Endodermal cell (in vitro differentiated cells): ENCODE data around the gene GABRB2. TPM values are rescaled to one million over a fixed set of nuclear protein-coding genes. Genes with fewer than 3 reads are reported as not detected.

ENCODE experiments used
- DNase-seq: peaks from one replicate; pipeline ENCODE4 v3.0.0-alpha.2; 2017
- H3K27ac ChIP-seq: 2 replicates; pipeline ENCODE4 v1.5.1; 2013; ENCODE audit warnings: mild to moderate bottlenecking, low read depth, low read length, moderate library complexity
- H3K27me3 ChIP-seq: 2 replicates; pipeline ENCODE4 v1.6.1; 2013; ENCODE audit warnings: mild to moderate bottlenecking, low read length, moderate library complexity; ENCODE audit not compliant: insufficient read depth, control insufficient read depth, poor library complexity, severe bottlenecking
- H3K36me3 ChIP-seq: 2 replicates; pipeline ENCODE4 v1.7.0; 2013; ENCODE audit warnings: mild to moderate bottlenecking, low read length, moderate library complexity; ENCODE audit not compliant: control insufficient read depth, insufficient read depth
- H3K4me1 ChIP-seq: one replicate; pipeline ENCODE4 v1.7.0; 2013; ENCODE audit warnings: low read length; ENCODE audit not compliant: control insufficient read depth, insufficient read depth
- H3K4me3 ChIP-seq: 2 replicates; pipeline ENCODE4 v1.5.1; 2013; ENCODE audit warnings: mild to moderate bottlenecking, low read length, moderate library complexity
- H3K9ac ChIP-seq: 2 replicates; pipeline ENCODE4 v1.6.1; 2013; ENCODE audit warnings: mild to moderate bottlenecking, low read length, moderate library complexity; ENCODE audit not compliant: poor library complexity, severe bottlenecking; ENCODE audit errors: extremely low read depth
- H3K9me3 ChIP-seq: 2 replicates; pipeline ENCODE4 v1.6.1; 2013; ENCODE audit warnings: mild to moderate bottlenecking, low read length, moderate library complexity; ENCODE audit not compliant: control insufficient read depth
- H3K27ac Mint-ChIP-seq: 2 replicates; pipeline ENCODE4 v1.8.0; 2020; ENCODE audit warnings: mixed read lengths
- H3K27me3 Mint-ChIP-seq: 2 replicates; pipeline ENCODE4 v1.8.0; 2021; ENCODE audit warnings: mild to moderate bottlenecking, mixed read lengths; ENCODE audit not compliant: insufficient read depth
- H3K36me3 Mint-ChIP-seq: 2 replicates; pipeline ENCODE4 v1.8.0; 2020; ENCODE audit warnings: low read depth, mixed read lengths
- H3K4me1 Mint-ChIP-seq: 2 replicates; pipeline ENCODE4 v1.8.0; 2020; ENCODE audit warnings: mixed read lengths
- H3K4me3 Mint-ChIP-seq: 2 replicates; pipeline ENCODE4 v1.8.0; 2020; ENCODE audit warnings: mild to moderate bottlenecking, moderate library complexity, mixed read lengths
- H3K9me3 Mint-ChIP-seq: 2 replicates; pipeline ENCODE4 v1.8.0; 2020; ENCODE audit warnings: mild to moderate bottlenecking, mixed read lengths
- WGBS, 2 experiments: methylation state at CpG; one replicate each; pipeline versions ENCODE4 v1.1.5 to v1.1.7; 2013; ENCODE audit warnings: missing lambda C conversion rate in 2 of 2, mixed read lengths in 1 of 2; ENCODE audit not compliant: insufficient coverage in 1 of 2, insufficient read length in 1 of 2; 5-methylcytosine and 5-hydroxymethylcytosine counted together
- total RNA-seq, 2 donors: library from RNA; stranded (reverse); fragmentation: NEBNext Ultra II Directional in 1 of 2; extraction: Animal tissue kit (Norgen Biotek cat#: 25700) in 1 of 2; gene quantifications; 2 replicates in 1 of 2; 3 replicates in 1 of 2; pipeline ENCODE4 v1.2.1, GENCODE V29; 2021
- TF ChIP-seq, protein P1 (sequence below): fragments of 200-600 bp; sonication (generic); conservative IDR thresholded peaks from 2 replicates; pipeline ENCODE4 v1.5.0; 2021; ENCODE audit warnings: antibody characterized with exemption, mild to moderate bottlenecking

The GABRB2 gene
- total RNA-seq, 2 donors from 2014 or later = 0.77 to 2.5 TPM

DNA sequence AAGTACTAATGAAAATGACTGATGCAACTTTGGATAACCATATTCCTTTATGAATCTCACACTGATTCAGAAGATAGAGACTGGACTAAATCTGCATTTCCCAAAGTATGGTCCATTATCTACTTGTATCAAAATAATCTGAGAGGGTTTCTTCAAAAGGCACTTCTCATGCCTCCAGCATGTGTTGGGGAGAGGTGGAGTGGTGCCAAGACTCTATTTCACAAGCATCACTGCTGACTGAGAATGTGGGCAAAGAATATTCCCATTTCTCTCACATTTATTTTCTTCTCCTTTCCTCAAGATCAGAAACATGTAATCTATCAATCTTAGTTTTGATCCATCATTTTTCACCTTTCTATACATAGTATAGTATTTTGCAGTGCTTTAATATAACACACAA lies 135.4 kb downstream of the GABRB2 start:
- TF ChIP-seq, protein P1, sequence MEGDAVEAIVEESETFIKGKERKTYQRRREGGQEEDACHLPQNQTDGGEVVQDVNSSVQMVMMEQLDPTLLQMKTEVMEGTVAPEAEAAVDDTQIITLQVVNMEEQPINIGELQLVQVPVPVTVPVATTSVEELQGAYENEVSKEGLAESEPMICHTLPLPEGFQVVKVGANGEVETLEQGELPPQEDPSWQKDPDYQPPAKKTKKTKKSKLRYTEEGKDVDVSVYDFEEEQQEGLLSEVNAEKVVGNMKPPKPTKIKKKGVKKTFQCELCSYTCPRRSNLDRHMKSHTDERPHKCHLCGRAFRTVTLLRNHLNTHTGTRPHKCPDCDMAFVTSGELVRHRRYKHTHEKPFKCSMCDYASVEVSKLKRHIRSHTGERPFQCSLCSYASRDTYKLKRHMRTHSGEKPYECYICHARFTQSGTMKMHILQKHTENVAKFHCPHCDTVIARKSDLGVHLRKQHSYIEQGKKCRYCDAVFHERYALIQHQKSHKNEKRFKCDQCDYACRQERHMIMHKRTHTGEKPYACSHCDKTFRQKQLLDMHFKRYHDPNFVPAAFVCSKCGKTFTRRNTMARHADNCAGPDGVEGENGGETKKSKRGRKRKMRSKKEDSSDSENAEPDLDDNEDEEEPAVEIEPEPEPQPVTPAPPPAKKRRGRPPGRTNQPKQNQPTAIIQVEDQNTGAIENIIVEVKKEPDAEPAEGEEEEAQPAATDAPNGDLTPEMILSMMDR = no peak
- no peak overlapping the region for H3K27ac ChIP-seq
- H3K4me1 ChIP-seq = peaks cover 15% of the 10 kb centered on the region
- no peak overlapping the region for H3K9ac ChIP-seq
- no peak for DNase-seq
- H3K36me3 Mint-ChIP-seq = no peaks in the 10 kb centered on the region
- no peak overlapping the region for H3K4me3 ChIP-seq
- H3K36me3 ChIP-seq = no peaks in the 10 kb centered on the region
- H3K9me3 ChIP-seq = no peaks in the 10 kb centered on the region
- H3K27ac Mint-ChIP-seq = no peak overlapping the region
- no peaks in the 10 kb centered on the region for H3K27me3 Mint-ChIP-seq
- H3K27me3 ChIP-seq = no peaks in the 10 kb centered on the region
- no peak overlapping the region for H3K4me3 Mint-ChIP-seq
- H3K4me1 Mint-ChIP-seq = peaks cover 7% of the 10 kb centered on the region
- no peaks in the 10 kb centered on the region for H3K9me3 Mint-ChIP-seq

DNA sequence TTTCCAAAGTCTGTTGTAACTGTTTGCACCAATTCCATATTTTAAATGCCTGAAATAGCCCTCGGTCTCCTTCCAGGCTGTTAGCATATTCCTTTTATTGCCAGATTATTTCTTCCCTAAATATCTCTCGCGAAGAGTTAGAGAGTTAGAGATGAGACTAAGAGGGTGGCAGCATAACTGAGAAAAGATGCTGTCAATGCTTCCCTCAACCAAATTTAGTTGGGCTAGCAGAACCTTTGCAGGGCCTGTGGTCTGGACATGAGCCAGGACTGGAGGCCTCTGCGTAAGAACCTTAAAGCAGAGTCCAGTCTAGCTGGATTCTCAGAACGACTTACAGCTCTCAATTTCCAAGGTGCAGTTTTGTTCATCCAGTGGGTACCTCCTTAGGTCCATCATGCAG lies 135.9 kb downstream of the GABRB2 start:
- Histone ChIP-seq H3K9ac (no peak overlapping the region), H3K4me3 (no peak overlapping the region), H3K36me3 (no peaks in the 10 kb centered on the region), H3K27me3 (no peaks in the 10 kb centered on the region), H3K4me1 (peaks cover 15% of the 10 kb centered on the region), H3K9me3 (no peaks in the 10 kb centered on the region), H3K27ac (no peak overlapping the region)
- no peak overlapping the region for H3K27ac Mint-ChIP-seq
- no peaks in the 10 kb centered on the region for H3K36me3 Mint-ChIP-seq
- WGBS, 2 experiments = 91 to 95% methylated on average over 4 to 5 of the region's 5 CpGs
- no peak overlapping the region for H3K4me3 Mint-ChIP-seq
- peaks cover 7% of the 10 kb centered on the region for H3K4me1 Mint-ChIP-seq
- DNase-seq = no peak
- no peaks in the 10 kb centered on the region for H3K9me3 Mint-ChIP-seq
- no peaks in the 10 kb centered on the region for H3K27me3 Mint-ChIP-seq
- TF ChIP-seq, protein P1 = no peak

DNA sequence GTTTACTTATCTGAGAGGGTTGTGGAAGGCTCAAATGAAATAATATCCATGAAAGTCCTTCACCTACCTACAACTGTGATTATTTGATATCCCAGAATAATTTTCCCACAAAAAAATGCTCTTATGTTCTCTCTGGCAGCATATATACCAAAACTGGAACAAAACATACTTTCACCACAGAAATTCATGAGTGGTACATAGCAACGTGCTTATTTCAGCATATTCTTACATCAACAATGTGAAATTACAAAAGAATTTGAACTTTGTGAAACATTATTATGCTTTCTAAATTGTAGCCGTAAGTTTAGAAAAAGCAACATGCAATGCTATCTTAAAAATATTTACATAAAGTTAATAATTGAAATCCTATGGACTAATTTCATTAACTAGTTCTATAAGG lies 137.1 kb downstream of the GABRB2 start:
- H3K9ac ChIP-seq = no peak overlapping the region
- no peak for DNase-seq
- no peak overlapping the region for H3K27ac Mint-ChIP-seq
- H3K9me3 ChIP-seq = no peaks in the 10 kb centered on the region
- no peak overlapping the region for H3K4me3 Mint-ChIP-seq
- peaks cover 7% of the 10 kb centered on the region for H3K4me1 Mint-ChIP-seq
- WGBS, 2 experiments = 100% methylated on average over 1 of the region's 2 CpGs; no CpG with 5 or more reads in 1 of the 2 experiments
- no peak overlapping the region for H3K4me3 ChIP-seq
- no peaks in the 10 kb centered on the region for H3K36me3 ChIP-seq
- H3K36me3 Mint-ChIP-seq = no peaks in the 10 kb centered on the region
- no peaks in the 10 kb centered on the region for H3K9me3 Mint-ChIP-seq
- no peak overlapping the region for H3K27ac ChIP-seq
- no peaks in the 10 kb centered on the region for H3K27me3 ChIP-seq
- TF ChIP-seq, protein P1 = no peak
- peaks cover 15% of the 10 kb centered on the region for H3K4me1 ChIP-seq
- H3K27me3 Mint-ChIP-seq = no peaks in the 10 kb centered on the region
